ENCODE measurements around the gene CHMP6. TPM values are rescaled to one million over a fixed set of nuclear protein-coding genes. Genes with fewer than 3 reads are reported as not detected.

The CHMP6 gene
- total and polyA plus RNA-seq, 4 donors, result 9.6 to 24.0 (median 16.7) TPM

DNA sequence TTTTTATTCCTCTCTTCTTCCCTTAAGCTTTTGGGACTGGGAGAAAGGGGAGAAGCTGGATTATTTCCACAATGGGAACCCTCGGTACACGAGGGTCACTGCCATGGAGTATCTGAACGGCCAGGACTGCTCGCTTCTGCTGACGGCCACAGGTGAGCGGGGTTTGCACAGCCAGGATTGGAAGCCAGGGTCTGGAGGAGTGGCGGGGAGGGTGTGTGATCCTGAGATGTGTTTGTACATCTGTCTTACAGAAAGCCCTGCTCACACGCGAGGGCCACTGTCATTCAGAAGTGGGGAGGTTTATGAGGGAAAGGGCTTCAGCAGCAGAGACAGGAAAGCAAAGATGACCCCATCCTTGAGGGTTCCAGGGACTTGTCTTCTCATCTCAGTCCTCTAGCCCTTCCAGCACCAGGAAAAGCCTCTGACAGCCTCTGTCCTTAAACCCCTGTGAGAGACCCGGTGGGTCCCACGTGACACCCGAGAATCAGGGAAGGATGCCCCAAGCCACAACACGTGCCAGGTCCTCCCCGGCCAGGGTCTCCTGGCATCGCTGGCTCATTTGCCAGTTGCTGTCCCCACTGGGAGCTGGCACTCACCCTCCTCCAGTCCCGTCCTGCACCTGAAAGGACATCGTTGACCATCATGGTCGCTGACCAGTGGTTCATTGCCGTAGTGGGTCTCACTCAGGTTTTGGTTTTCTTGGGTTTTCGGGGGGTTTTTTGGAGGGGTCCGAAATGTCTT, 44.3 kb upstream of the CHMP6 start:
- H3K9ac ChIP-seq (ENCODE audit: low read depth in 1 of 2, low read length in 2 of 2), result no peak overlapping the region
- no peaks in the 10 kb centered on the region for H3K9me3 ChIP-seq (ENCODE audit: control insufficient read depth in 4 of 4, low read length in 3 of 4)
- H3K4me1 ChIP-seq (ENCODE audit: control insufficient read depth in 4 of 4, insufficient read depth in 4 of 4, low read length in 3 of 4), result no peaks in the 10 kb centered on the region
- H3K36me3 ChIP-seq (ENCODE audit: control insufficient read depth in 4 of 4, insufficient read depth in 3 of 4, low read depth in 1 of 4, low read length in 3 of 4), result peaks cover 0 to 35% (median 5%) of the 10 kb centered on the region in 4 donors
- 94% methylated on average over 21 of the region's 21 CpGs for WGBS
- no peak overlapping the region for H3K4me3 ChIP-seq (ENCODE audit: low read depth in 1 of 3, low read length in 3 of 3)
- no peaks in the 10 kb centered on the region for H3K27me3 ChIP-seq (ENCODE audit: control insufficient read depth in 4 of 4, insufficient read depth in 4 of 4, low read length in 3 of 4)
- DNase-seq (ENCODE audit: low spot score), result no peak
- no peak overlapping the region for H3K27ac ChIP-seq (ENCODE audit: low read depth in 1 of 2, low read length in 2 of 2)
- TF ChIP-seq SP1 (IDR thresholded peaks at IDR 0.05), result no peak
- no peak for TF ChIP-seq EGR1 (IDR thresholded peaks at IDR 0.05; ENCODE audit: low read depth in 2 of 2)
- TF ChIP-seq, protein P1, sequence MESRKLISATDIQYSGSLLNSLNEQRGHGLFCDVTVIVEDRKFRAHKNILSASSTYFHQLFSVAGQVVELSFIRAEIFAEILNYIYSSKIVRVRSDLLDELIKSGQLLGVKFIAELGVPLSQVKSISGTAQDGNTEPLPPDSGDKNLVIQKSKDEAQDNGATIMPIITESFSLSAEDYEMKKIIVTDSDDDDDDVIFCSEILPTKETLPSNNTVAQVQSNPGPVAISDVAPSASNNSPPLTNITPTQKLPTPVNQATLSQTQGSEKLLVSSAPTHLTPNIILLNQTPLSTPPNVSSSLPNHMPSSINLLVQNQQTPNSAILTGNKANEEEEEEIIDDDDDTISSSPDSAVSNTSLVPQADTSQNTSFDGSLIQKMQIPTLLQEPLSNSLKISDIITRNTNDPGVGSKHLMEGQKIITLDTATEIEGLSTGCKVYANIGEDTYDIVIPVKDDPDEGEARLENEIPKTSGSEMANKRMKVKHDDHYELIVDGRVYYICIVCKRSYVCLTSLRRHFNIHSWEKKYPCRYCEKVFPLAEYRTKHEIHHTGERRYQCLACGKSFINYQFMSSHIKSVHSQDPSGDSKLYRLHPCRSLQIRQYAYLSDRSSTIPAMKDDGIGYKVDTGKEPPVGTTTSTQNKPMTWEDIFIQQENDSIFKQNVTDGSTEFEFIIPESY (IDR thresholded peaks at IDR 0.05), result no peak
- TF ChIP-seq YY1 (IDR thresholded peaks at IDR 0.05), result no peak
- TF ChIP-seq JUND (IDR thresholded peaks at IDR 0.05), result no peak
- no peak for TF ChIP-seq HNF4G (IDR thresholded peaks at IDR 0.05)
- TF ChIP-seq TAF1 (conservative IDR thresholded peaks at IDR 0.05), result no peak
- TF ChIP-seq FOXA2 (IDR thresholded peaks at IDR 0.05), result no peak
- no peak for TF ChIP-seq RAD21 (IDR thresholded peaks at IDR 0.05)
- TF ChIP-seq, protein P2, sequence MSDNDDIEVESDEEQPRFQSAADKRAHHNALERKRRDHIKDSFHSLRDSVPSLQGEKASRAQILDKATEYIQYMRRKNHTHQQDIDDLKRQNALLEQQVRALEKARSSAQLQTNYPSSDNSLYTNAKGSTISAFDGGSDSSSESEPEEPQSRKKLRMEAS (IDR thresholded peaks at IDR 0.05), result no peak
- no peak for TF ChIP-seq RXRA (IDR thresholded peaks at IDR 0.05)
- TF ChIP-seq FOXA1 (IDR thresholded peaks at IDR 0.05), result no peak
- TF ChIP-seq, protein P3, sequence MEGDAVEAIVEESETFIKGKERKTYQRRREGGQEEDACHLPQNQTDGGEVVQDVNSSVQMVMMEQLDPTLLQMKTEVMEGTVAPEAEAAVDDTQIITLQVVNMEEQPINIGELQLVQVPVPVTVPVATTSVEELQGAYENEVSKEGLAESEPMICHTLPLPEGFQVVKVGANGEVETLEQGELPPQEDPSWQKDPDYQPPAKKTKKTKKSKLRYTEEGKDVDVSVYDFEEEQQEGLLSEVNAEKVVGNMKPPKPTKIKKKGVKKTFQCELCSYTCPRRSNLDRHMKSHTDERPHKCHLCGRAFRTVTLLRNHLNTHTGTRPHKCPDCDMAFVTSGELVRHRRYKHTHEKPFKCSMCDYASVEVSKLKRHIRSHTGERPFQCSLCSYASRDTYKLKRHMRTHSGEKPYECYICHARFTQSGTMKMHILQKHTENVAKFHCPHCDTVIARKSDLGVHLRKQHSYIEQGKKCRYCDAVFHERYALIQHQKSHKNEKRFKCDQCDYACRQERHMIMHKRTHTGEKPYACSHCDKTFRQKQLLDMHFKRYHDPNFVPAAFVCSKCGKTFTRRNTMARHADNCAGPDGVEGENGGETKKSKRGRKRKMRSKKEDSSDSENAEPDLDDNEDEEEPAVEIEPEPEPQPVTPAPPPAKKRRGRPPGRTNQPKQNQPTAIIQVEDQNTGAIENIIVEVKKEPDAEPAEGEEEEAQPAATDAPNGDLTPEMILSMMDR (IDR thresholded peaks at IDR 0.05; ENCODE audit: low read depth, low read length, missing input control), result no peak
- TF ChIP-seq GABPA (IDR thresholded peaks at IDR 0.05 in 1 of 2, conservative IDR thresholded peaks at IDR 0.05 in 1 of 2), result no peak
- TF ChIP-seq, protein P4, sequence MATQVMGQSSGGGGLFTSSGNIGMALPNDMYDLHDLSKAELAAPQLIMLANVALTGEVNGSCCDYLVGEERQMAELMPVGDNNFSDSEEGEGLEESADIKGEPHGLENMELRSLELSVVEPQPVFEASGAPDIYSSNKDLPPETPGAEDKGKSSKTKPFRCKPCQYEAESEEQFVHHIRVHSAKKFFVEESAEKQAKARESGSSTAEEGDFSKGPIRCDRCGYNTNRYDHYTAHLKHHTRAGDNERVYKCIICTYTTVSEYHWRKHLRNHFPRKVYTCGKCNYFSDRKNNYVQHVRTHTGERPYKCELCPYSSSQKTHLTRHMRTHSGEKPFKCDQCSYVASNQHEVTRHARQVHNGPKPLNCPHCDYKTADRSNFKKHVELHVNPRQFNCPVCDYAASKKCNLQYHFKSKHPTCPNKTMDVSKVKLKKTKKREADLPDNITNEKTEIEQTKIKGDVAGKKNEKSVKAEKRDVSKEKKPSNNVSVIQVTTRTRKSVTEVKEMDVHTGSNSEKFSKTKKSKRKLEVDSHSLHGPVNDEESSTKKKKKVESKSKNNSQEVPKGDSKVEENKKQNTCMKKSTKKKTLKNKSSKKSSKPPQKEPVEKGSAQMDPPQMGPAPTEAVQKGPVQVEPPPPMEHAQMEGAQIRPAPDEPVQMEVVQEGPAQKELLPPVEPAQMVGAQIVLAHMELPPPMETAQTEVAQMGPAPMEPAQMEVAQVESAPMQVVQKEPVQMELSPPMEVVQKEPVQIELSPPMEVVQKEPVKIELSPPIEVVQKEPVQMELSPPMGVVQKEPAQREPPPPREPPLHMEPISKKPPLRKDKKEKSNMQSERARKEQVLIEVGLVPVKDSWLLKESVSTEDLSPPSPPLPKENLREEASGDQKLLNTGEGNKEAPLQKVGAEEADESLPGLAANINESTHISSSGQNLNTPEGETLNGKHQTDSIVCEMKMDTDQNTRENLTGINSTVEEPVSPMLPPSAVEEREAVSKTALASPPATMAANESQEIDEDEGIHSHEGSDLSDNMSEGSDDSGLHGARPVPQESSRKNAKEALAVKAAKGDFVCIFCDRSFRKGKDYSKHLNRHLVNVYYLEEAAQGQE (IDR thresholded peaks at IDR 0.05), result no peak
- no peak for TF ChIP-seq HNF4A (conservative IDR thresholded peaks at IDR 0.05)
- TF ChIP-seq, protein P5, sequence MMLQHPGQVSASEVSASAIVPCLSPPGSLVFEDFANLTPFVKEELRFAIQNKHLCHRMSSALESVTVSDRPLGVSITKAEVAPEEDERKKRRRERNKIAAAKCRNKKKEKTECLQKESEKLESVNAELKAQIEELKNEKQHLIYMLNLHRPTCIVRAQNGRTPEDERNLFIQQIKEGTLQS (IDR thresholded peaks at IDR 0.05), result no peak

All from liver (tissue), 9 donors.